ENCODE results near the gene CLCN3. TPM values are rescaled to one million over a fixed set of nuclear protein-coding genes. Genes with fewer than 3 reads are reported as not detected.

CLCN3 gene
- total RNA-seq, 2 experiments from 2014 or later, result 21.2 to 22.0 TPM

DNA sequence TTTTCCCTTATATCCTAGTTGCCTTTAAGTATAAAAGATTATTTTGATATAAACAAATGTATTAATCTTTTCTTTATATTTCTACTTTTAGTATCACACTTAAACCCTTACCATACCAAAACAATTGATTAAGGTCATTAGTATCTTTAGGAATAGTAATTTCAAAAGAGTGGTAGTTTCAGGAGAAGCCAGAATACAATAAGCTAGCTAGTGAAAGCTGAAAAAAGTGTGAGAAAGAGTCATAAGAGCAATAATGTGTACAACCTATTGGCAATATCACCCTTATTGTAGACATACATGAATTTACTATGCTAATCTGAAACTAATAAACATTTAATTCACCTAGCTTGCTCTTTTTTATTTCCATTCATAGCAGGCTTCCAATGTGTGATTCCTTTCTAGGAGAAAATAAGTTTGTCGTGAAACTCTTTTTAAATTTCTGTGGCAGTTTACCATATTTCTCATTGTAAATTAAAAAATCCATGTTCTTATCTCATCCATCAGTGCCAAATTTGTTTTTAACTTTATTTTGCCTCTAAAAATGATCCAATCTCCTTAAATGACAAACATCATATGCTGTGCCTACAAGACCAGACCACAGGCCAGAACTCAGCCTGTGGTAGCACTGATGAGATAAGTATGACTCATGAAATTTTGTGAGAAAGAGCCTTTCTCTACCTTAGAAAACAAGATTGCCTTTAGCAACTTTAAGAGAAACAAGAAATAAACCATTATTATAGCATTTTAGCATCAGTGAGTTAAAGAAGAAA is 16.1 kb upstream of the CLCN3 start:
- ATAC-seq (peak; percentile 87), DNase-seq (peak; percentile 35)
- peaks cover 36% of the 10 kb centered on the region for H3K4me1 Mint-ChIP-seq
- peaks cover 8% of the 10 kb centered on the region for H3K36me3 Mint-ChIP-seq (ENCODE audit: low read depth)
- ChIA-PET POLR2A (no interaction called here), CTCF (interaction anchor here (1.3 kb wide), 1 partner anchor 38 kb away, joined by 3 read pairs; no protein-coding TSS in a partner anchor)
- H3K27me3 Mint-ChIP-seq, result no peaks in the 10 kb centered on the region
- no peaks in the 10 kb centered on the region for H3K9me3 Mint-ChIP-seq (ENCODE audit: low read depth)
- H3K4me3 Mint-ChIP-seq, result no peak overlapping the region
- peak overlapping the region; percentile 11 for H3K27ac Mint-ChIP-seq
- intact Hi-C loops (cut with DNase I, micrococcal nuclease), result no loop called here

DNA sequence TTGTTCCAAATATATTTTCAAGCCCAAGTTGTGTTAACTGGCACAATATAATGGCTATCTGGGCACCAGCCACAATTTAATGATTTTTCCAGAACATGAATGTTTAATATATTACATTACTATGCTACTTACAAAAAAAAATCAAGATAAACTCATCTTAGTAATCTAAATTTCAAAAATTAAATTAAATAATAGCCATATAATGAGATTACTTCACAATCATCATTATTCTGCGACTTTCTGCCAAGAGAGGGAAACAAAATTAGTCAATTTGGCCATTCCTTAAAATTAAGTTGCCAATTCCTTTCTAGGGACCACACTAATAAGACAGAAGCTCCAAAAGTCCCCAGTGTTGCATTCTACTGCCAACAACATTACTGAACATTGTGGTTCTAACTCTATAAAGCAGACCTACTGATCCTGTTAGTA is 15.5 kb upstream of the CLCN3 start:
- POLR2A ChIA-PET, result no interaction called here
- H3K4me1 Mint-ChIP-seq, result peaks cover 36% of the 10 kb centered on the region
- H3K4me3 Mint-ChIP-seq, result no peak overlapping the region
- no peak for DNase-seq
- H3K27ac Mint-ChIP-seq, result no peak overlapping the region
- no peaks in the 10 kb centered on the region for H3K9me3 Mint-ChIP-seq (ENCODE audit: low read depth)
- H3K36me3 Mint-ChIP-seq (ENCODE audit: low read depth), result peaks cover 8% of the 10 kb centered on the region
- ATAC-seq, result no peak
- intact Hi-C loops (cut with DNase I, micrococcal nuclease), result no loop called here
- H3K27me3 Mint-ChIP-seq, result no peaks in the 10 kb centered on the region
- CTCF ChIA-PET, result no interaction called here

DNA sequence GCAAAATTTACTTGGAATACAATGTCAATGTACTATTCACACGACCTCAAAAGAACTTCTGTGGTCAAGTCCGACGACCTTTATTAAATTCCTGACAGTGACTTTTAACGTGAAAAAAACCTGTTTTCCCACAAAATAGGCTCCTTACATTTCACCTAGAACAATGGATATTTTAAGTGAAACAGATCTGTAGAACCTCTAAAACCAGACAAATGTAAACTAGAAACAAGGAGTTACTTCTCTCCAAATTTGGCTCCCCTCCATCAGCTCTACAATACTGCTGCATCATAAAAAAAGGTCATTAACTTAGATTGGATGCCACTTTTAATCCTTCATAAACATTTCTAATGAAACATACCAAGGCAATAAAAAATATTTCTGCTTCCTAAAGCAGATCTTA is 9.2 kb upstream of the CLCN3 start:
- DNase-seq, result no peak
- Mint-ChIP-seq H3K36me3 (ENCODE audit: low read depth) (peaks cover 2% of the 10 kb centered on the region), H3K9me3 (ENCODE audit: low read depth) (no peaks in the 10 kb centered on the region), H3K4me1 (peaks cover 47% of the 10 kb centered on the region), H3K4me3 (peak overlapping the region; percentile 92), H3K27ac (peak overlapping the region; percentile 11), H3K27me3 (no peaks in the 10 kb centered on the region)
- ATAC-seq, result no peak
- POLR2A ChIA-PET, result no interaction called here
- CTCF ChIA-PET, result interaction anchor here (0.9 to 1.6 kb wide), 6 partner anchors 8 to 49 kb away, joined by 3 to 4 read pairs (median 3); partner anchors contain the start of gene CLCN3
- intact Hi-C loops (cut with DNase I, micrococcal nuclease), result loop anchor here (5.0 to 10.0 kb wide), 4 partner anchors 436 to 1129 kb away; partner anchors contain the start of gene DDX60L (in 2 of the 2)

DNA sequence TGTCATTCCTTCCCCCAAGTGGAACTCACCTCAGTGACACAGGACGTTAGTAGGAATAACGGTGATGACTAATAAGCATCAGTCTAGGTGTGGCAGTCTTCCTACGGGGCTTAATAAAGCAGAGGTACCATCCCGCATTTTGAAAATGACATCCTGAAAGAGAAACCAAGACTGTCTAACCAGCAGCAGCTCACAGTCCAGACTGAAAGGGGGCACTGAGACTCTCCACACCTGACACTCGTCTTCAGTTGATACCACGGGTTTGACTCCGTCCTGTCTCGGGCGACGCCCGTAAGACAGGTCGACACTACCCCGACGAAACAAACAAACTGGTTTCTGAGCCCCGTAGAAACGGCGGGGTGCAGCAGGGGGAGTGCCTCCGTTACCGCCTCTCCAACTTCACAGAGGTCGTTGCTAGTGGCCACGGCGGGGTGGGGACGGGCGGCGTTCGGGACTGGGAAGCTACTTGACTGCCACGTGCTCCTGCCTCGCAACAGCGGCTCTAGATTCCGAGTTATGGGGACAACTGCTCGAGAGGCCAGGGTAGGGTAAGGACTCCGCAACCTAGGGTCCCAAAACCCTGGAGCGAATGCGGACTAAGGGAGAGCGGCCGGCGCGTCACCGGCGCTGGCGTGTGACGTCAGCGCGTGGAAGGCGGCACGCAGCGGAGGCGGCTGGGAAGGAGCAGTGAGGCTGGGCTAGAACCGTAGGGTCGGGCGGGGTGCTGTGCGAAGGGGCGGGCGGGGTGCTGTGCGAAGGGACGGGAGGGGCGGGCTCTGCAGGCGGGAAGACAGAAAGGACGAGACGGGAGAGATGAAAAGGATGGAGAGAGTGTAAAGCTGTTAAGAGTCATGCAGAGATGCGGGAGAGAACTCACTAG is 8.1 kb upstream of the CLCN3 start, which contains the start of gene NEK1:
Gene NEK1, minus strand, starts transcription at position 593 of the 880 bp plus-strand sequence. CDS start 9,953 bp downstream, outside the sequence.
- H3K36me3 Mint-ChIP-seq (ENCODE audit: low read depth), result peaks cover 2% of the 10 kb centered on the region
- H3K9me3 Mint-ChIP-seq (ENCODE audit: low read depth), result no peaks in the 10 kb centered on the region
- POLR2A ChIA-PET, result interaction anchor here (0.7 to 1.0 kb wide), 4 partner anchors 9 to 144 kb away, joined by 3 to 6 read pairs (median 4); no protein-coding TSS in a partner anchor
- H3K27ac Mint-ChIP-seq, result peak within 1 kb of the TSS; percentile 97
- CTCF ChIA-PET, result interaction anchor here (0.6 to 2.5 kb wide), 11 partner anchors 9 to 431 kb away, joined by 3 to 30 read pairs (median 4); partner anchors contain the start of gene MFAP3L
- peaks cover 46% of the 10 kb centered on the region for H3K4me1 Mint-ChIP-seq
- DNase-seq, result peak; percentile 95
- ATAC-seq, result peak; percentile 82
- H3K4me3 Mint-ChIP-seq, result peak within 1 kb of the TSS; percentile 92
- intact Hi-C loops (cut with DNase I, micrococcal nuclease), result loop anchor here (1.0 to 10.0 kb wide), 15 partner anchors 8 to 1293 kb away; partner anchors contain the start of genes DDX60L (in 2 of the 2), MFAP3L (in 2 of the 2), CBR4 (in 1 of the 2) and CLCN3 (in 1 of the 2)
- H3K27me3 Mint-ChIP-seq, result no peaks in the 10 kb centered on the region

DNA sequence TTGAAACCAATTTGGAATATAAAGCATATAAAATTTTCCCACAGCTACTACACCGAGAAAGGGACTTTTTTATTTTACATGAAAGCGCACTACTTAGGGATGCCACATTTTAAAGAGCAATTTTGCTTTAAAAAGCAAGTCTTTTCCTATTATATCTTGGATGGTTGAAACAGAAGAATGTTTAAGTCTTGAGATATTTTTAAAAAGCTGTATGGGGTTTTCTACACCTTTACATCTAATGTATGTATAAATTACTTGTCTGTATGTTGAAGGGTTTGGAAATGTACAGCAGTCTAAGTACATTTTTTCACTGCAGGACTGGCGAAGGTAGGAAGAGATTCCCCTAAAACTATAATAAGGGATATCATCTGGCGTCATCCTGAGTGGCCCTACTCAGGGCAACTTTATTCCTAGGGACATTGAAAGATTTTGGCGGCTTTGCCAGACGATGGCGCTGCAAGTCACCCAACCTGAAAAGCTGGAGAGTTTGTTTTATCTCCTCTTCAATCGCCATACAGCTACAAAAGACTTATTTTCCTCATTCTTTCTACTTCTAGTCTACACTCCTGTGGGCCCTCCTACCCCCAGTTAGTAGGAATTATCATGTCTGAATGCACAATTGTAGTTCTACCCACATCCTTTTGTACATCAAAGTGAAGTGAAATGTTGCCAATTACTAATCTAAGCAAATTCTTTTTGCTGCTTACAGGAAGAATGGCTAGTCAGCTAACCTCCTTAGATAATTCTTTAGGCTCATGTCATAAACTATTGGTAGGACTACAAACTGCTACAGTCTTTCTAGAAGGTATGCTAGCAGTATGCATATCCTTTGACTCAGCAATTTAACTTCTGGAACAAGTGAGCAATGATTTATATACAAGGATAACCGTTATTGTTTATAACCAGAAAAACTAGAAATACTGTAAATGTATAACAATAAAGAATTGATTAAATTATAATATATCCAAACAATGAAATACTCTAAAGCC is 7.2 kb upstream of the CLCN3 start:
- peaks cover 50% of the 10 kb centered on the region for H3K4me1 Mint-ChIP-seq
- ATAC-seq, result peak; percentile 30
- H3K36me3 Mint-ChIP-seq (ENCODE audit: low read depth), result no peaks in the 10 kb centered on the region
- peak overlapping the region; percentile 92 for H3K4me3 Mint-ChIP-seq
- peak; percentile 82 for DNase-seq
- no peaks in the 10 kb centered on the region for H3K9me3 Mint-ChIP-seq (ENCODE audit: low read depth)
- H3K27me3 Mint-ChIP-seq, result no peaks in the 10 kb centered on the region
- H3K27ac Mint-ChIP-seq, result peak overlapping the region; percentile 97
- POLR2A ChIA-PET, result interaction anchor here (0.7 to 1.0 kb wide), 3 partner anchors 8 to 47 kb away, joined by 4 to 6 read pairs (median 5); no protein-coding TSS in a partner anchor
- CTCF ChIA-PET, result interaction anchor here (0.7 to 2.5 kb wide), 21 partner anchors 8 to 435 kb away, joined by 3 to 30 read pairs (median 3); partner anchors contain the start of genes HPF1 and MFAP3L
- intact Hi-C loops (cut with DNase I, micrococcal nuclease), result loop anchor here (1.0 to 10.0 kb wide), 16 partner anchors 7 to 1294 kb away; partner anchors contain the start of genes DDX60L (in 2 of the 2), MFAP3L (in 2 of the 2), CBR4 (in 1 of the 2) and CLCN3 (in 1 of the 2)

DNA sequence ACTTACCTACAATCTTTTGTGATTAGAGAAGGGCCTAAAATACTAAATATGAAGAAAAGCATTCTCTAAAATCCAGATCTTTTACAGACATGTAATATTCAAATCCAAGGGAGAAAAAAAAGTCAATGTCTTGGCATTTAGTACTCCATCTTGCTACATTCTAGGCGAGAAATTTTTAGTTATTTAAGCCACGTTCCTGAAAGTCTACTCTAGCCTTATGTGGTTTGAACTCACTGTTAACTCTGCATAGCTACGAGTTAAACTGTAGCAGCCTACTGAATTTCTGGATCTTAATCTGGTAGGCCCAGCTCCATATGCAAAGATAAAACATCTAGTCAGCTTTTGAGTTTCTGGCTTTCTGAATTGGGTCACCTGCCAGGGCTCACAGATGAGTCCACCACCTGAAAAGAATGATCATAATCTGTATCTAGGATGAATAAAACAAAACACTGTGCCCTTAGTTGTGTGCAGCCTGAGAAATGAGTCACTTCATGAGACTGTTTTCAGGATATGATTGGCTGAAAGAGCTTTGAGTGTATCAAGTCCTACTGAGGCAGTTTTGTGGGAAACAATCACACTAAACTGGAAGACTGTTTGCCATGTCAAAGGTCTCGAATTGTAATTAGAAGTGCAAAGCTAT is 4.8 kb upstream of the CLCN3 start:
- ATAC-seq, result peak; percentile 48
- H3K36me3 Mint-ChIP-seq (ENCODE audit: low read depth), result no peaks in the 10 kb centered on the region
- ChIA-PET POLR2A (interaction anchor here (1.6 to 1.7 kb wide), 2 partner anchors 11 to 44 kb away, joined by 4 to 6 read pairs; no protein-coding TSS in a partner anchor), CTCF (interaction anchor here (0.6 to 1.6 kb wide), 5 partner anchors 9 to 107 kb away, joined by 3 to 9 read pairs (median 4); no protein-coding TSS in a partner anchor)
- intact Hi-C loops (cut with DNase I, micrococcal nuclease), result loop anchor here in 1 of 2 experiments (10.0 kb wide), 1 partner anchor 1131 kb away; the partner anchor contains the start of gene DDX60L
- no peaks in the 10 kb centered on the region for H3K27me3 Mint-ChIP-seq
- DNase-seq, result peak; percentile 66
- peaks cover 55% of the 10 kb centered on the region for H3K4me1 Mint-ChIP-seq
- H3K4me3 Mint-ChIP-seq, result no peak overlapping the region
- no peaks in the 10 kb centered on the region for H3K9me3 Mint-ChIP-seq (ENCODE audit: low read depth)
- peak overlapping the region; percentile 74 for H3K27ac Mint-ChIP-seq

DNA sequence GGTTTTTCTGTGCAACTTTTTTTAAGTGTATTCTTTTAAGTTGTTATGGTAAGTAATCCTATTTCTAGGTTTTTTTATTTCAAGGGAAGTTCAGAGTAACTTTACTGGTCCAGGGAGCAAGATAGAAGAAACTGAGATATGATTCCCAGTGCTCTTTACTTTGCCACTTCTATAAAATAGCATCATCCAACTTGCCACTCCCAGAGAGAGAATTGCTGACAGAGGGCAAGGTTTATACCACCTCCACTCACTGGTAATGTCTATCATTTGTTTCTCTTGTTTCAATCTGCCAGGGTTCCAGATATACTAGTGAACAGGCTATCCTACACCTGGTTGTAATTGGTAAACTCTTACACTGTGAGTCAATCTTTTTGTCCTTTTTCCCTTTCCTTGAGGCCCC is 3.5 kb upstream of the CLCN3 start:
- Mint-ChIP-seq H3K36me3 (ENCODE audit: low read depth) (no peaks in the 10 kb centered on the region), H3K27me3 (no peaks in the 10 kb centered on the region), H3K27ac (no peak overlapping the region), H3K9me3 (ENCODE audit: low read depth) (no peaks in the 10 kb centered on the region), H3K4me1 (peaks cover 47% of the 10 kb centered on the region), H3K4me3 (no peak overlapping the region)
- intact Hi-C loops (cut with DNase I, micrococcal nuclease), result loop anchor here in 1 of 2 experiments (10.0 kb wide), 1 partner anchor 1132 kb away; the partner anchor contains the start of gene DDX60L
- no peak for DNase-seq
- ChIA-PET POLR2A (no interaction called here), CTCF (interaction anchor here (1.2 to 1.5 kb wide), 2 partner anchors 42 to 193 kb away, joined by 4 to 9 read pairs; no protein-coding TSS in a partner anchor)
- ATAC-seq, result no peak

DNA sequence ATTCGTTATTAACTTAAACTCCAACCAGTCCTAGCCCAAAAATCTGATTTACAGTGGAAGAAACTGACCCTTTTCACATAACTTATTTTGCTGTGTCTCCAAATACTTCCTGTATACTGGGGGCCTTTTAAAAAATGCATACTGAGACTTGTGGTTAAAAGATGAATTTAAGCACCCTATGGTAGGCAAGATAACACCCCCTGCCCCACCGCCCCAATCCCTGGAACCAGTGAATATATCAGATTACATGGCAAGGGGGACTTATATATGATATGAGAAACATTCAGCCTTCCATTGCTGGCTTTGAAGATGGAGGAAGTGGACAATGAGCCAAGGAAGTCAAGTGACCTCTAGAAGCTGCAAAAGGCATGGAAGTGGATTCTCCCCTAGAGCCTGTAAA is 3.1 kb upstream of the CLCN3 start:
- H3K36me3 Mint-ChIP-seq (ENCODE audit: low read depth), result no peaks in the 10 kb centered on the region
- ATAC-seq, result no peak
- H3K27ac Mint-ChIP-seq, result no peak overlapping the region
- intact Hi-C loops (cut with DNase I, micrococcal nuclease), result loop anchor here in 1 of 2 experiments (10.0 kb wide), 1 partner anchor 1133 kb away; the partner anchor contains the start of gene DDX60L
- H3K4me1 Mint-ChIP-seq, result peaks cover 50% of the 10 kb centered on the region
- H3K27me3 Mint-ChIP-seq, result no peaks in the 10 kb centered on the region
- no peak for DNase-seq
- no peaks in the 10 kb centered on the region for H3K9me3 Mint-ChIP-seq (ENCODE audit: low read depth)
- ChIA-PET POLR2A (no interaction called here), CTCF (interaction anchor here (1.2 kb wide), 1 partner anchor 193 kb away, joined by 4 read pairs; no protein-coding TSS in a partner anchor)
- no peak overlapping the region for H3K4me3 Mint-ChIP-seq

DNA sequence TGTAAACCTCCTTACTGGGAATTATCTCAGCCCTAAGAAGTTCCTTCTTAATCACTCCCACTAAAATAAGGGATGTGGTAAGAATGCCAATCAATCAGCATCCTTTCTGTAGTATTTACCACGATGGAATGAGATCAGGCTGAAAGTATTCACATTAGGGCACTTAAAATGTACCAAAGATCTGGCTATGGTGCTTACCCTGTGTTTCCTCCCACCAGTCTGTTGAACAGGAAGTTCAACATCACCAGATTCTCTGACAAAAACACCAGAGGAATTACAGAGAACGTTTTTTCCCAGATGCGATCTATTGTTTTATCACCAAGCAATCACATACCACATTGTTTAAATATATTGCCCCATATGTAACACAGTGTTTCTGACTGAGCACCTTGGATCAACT is 2.1 kb upstream of the CLCN3 start:
- POLR2A ChIA-PET, result no interaction called here
- ATAC-seq (no peak), DNase-seq (no peak)
- H3K27me3 Mint-ChIP-seq, result no peaks in the 10 kb centered on the region
- H3K4me1 Mint-ChIP-seq, result peaks cover 56% of the 10 kb centered on the region
- H3K4me3 Mint-ChIP-seq, result peak overlapping the region; percentile 93
- intact Hi-C loops (cut with DNase I, micrococcal nuclease), result loop anchor here in 1 of 2 experiments (10.0 kb wide), 1 partner anchor 1133 kb away; the partner anchor contains the start of gene DDX60L
- H3K9me3 Mint-ChIP-seq (ENCODE audit: low read depth), result no peaks in the 10 kb centered on the region
- no peaks in the 10 kb centered on the region for H3K36me3 Mint-ChIP-seq (ENCODE audit: low read depth)
- CTCF ChIA-PET, result interaction anchor here (0.6 kb wide), 1 partner anchor 17 kb away, joined by 3 read pairs; no protein-coding TSS in a partner anchor
- peak overlapping the region; percentile 70 for H3K27ac Mint-ChIP-seq

Measured in activated CD4-positive, alpha-beta T cell treated with anti-CD3 and anti-CD28 coated beads for 36 hours (primary cell).